Epidermal melanocyte (primary cell): ENCODE data around the gene TLX3.
"Not testable (repeated sequence)": the region's sequence is repeated elsewhere in the genome, so short reads cannot be mapped to it uniquely, and the experiment has no call there.

Experiments
- DNase-seq: peaks from one replicate; pipeline ENCODE4 v3.0.0; 2011; ENCODE audit warnings: low spot score; ENCODE audit not compliant: insufficient read length

TLX3 gene

DNA sequence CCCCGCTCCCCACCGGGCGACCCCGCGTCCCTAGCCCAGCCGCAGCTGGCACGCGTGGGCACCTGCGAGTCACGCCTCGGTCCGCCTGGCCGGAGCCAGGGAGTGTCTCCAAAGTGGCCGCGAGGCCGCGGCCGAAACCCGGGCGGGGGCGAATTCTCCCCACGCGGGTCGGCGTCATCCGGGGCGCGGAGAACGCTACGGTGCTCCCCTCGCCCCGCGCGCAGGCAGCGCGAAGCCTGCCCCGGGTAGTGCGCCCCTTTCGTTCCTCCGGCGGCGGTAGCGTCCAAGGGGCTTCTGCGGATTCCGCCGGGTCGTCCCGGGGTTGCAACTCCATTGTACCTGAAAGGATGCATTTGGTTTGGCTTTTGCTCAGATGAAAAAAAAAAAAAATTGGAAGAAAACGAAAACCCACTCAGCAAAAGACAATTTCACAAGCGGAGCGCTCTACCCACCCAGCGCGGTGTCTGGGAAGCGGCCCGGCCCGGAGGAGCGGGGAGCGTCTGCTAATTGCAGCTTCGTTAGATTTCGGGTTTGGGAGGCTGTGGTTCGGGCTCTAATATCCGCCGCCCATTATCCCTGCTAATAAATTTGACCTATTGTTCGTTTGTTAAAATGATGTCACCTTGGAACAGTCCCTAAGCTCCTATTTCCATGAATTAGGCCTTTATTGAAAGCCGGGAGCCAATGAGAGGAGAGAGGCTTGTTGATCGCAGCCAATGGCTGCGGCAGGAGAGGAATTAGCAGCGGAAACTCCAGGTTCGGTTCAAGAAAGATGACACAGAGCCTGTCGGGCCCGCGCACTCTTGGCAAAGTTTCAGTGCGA lies at the start of gene TLX3:
Gene TLX3, plus strand, starts transcription at position 796 of the 823 bp plus-strand sequence. CDS start 118 bp downstream, outside the sequence.
- no peak for DNase-seq

DNA sequence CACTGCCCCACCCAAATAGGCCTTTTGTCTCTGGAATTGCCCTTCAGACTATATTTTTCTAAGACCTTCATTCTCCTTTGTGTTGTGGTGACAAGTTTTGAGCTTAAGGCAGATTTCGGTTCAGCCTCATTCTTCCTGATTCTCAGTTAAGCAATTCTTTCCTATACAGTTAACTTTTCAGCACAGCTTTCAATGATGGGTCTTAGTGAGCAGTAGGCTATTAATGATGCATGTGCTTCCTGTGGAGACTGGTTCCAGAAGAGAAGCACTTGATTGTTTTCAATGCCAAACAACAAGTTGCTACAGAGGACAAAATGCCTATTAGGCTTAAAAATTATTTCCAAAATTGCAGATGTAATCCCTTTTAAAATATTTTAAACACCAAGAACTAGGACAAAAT lies 47.7 kb upstream of the TLX3 start:
- no peak for DNase-seq

DNA sequence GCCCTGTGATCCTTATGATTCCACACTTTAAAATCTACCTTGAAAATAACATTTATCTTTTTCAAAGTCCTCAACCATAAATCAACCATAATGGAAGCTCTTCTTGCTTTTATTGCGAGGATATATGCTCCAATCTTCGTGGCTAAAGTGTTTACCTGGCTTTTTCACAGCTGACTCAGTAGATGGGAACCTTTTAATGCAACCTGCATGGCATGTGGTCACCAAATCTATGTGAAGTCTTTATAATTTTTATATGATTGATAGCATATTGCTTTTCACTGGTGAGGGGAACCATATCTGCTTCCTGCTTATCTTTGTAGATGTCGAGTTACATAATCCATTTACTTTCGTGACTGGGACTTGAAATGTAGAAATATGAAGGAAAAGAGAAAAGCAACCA lies 47.1 kb upstream of the TLX3 start:
- no peak for DNase-seq

DNA sequence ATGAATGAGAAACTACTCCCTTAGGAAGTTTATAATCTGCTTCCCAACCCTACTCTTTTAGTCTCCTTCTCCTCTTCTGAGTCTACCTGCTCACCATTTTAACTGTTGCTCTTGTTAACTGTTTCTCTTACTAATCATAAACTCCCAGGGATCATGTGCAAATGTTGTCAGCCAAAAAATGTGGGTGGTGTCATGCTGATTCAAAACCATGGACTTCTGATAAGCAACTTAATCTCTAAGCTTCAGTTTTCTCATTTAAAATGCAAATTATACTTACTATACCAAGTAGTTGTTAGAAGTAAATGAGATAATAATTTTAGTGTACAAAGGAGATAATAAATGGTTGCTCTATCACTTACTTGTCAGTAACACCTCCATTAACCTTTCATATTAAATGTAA lies 45.9 kb upstream of the TLX3 start:
- DNase-seq = no peak

DNA sequence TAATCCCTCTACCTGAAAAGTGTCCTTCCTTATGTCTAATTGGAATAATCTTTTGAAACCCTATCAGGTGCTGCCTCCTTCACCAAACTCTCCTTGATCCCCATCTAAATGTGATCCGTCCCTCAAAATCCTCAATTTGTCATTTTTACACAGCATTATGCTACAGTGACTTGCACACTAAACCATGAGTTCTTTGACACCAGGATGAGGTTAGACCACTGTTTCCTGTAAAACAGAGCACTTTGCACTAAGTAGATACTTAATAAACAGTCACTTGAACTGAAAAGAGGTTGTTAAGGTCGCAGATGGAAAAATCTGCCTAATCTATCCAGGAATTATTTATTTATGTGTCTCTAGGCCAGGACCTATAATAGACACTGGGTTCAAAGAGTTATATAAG lies 44.2 kb upstream of the TLX3 start:
- no peak for DNase-seq

DNA sequence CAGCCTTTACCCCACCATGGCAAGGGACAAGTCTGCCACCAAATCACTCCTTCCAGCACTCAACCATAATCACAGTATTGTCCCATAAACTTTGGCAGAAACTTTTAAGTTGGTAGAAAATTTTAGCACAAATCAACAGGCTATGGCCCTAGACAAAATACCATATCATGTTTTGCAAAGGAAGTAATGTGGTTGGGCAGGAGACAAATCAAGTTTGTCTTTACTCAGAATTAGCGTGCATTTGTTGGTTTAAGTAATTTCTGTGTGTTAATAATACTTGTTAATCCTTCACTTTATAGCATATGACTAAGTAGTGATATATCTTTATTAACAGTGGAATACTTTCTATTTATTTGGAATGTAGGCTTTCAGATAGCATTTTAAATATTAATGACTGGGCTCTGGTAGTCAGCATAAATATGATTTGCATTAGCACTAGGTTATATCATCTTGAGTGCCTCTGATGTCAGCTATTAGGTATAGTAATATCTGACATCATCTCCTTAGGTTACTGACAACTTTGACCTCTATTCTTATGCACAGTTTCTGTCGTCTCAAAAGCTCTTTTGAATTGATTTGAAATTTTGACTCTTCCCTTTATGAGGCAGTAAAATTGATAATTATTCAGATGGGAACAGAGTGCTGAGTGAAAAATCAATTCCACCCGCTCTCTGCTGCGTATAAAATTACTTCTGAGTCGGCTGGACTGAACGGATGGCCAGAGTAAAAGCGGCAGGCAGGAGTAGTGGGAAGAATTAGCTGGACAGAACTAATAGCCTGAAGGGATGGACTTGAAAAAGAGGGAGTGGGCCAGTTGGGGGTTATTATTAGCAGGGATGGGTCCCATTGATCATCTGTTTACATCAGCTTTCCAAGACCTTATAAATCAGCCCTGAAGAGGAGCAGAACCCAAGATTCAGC lies 40.1 kb upstream of the TLX3 start:
- no peak for DNase-seq

DNA sequence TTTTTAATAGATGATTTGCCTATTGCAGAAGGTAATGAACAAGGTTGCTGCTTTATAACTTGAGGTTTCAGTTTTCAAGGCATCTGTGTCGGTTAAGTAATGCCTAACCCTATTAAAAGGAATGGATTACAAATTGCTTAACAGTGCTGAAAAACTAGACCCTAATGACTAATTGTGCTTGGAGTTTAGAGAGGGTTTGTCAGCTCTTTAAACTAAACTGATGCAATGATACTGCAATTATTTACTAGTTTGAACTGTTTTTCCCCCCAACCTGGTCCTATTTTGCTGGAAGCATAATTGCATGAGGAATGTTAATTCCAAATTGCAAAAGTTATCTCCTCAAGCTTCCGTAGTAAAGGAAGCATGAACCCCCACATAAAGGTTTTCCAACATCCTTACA lies 39.3 kb upstream of the TLX3 start:
- DNase-seq = no peak

DNA sequence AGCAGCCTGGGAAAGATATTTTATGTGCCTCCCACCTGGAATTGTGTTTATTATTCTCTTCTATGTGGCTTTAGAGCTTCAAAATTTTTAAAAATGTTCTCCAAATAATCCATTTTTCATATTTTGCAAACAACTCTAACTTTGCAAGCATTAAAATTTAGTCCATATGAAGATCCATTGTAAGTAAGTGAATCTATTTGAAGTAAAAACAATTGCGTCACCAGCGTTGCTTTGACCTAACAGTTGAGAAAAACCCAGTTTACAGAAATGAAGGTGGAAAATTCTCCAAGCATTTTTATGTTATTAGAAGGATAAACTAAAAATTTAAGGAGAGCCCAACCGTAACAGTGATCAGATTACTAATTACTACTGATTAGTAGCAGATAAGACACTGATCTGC lies 38.9 kb upstream of the TLX3 start:
- no peak for DNase-seq

DNA sequence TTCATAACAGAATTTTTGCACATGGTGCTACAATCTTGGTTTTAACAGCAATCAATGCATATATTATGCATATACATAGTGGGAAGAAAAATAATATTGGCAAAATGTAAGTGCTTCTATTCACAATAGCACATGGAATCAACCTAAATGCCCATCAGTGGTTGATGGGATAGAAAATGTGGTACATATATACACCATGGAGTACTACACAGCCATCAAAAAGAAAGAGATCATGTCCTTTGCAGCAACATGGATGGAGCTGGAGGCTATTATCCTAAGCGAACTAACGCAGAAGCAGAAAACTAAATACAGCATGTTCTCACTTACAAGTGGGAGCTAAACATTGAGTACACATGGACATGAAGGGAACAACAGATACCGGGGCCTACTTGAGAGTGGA lies 37.2 kb upstream of the TLX3 start:
- DNase-seq = no peak

DNA sequence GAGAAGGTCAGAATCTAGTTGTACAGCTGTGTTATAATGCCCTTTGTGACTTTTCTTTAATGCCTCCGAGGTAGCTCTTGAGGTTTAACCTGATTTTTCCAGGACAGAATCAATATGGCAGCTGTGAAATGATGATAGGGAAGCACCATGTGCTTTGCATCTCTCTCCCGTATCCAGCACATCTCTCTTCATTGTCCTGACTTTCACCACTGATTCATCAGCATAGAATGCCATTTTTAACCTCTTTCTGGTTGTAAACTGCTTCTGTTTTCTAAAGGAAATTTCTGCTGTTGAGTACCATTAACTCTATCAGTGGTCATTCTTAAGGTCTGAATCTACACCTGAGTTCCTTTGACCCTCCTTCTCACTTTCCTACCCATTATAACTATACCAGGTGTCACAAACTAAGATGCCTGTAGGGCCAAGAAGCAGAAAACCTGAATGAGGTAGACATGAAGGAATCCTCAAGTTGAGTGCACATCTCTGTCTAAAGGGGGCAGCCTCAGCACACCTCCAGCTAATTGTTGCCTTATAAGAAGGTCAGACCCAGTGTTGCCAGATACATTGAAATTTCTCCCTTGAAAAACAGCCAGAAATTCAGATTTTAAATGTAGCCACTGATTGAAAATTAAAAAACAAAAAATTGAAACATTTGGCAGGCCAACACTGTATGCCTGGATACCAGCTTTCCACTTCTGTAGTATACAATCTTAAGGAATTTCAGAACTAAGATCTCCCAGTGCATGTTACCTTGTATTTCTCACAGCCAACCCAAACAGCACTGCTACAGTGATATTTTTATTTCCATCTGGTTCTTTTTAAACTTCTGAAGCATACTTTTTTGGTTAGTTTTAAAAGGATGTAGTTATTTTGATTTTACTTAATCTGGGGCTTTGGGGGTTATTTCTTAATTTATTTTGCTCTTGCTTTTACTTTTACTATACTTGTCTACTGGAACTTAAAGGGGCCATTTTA lies 35.8 kb upstream of the TLX3 start:
- DNase-seq = no peak

DNA sequence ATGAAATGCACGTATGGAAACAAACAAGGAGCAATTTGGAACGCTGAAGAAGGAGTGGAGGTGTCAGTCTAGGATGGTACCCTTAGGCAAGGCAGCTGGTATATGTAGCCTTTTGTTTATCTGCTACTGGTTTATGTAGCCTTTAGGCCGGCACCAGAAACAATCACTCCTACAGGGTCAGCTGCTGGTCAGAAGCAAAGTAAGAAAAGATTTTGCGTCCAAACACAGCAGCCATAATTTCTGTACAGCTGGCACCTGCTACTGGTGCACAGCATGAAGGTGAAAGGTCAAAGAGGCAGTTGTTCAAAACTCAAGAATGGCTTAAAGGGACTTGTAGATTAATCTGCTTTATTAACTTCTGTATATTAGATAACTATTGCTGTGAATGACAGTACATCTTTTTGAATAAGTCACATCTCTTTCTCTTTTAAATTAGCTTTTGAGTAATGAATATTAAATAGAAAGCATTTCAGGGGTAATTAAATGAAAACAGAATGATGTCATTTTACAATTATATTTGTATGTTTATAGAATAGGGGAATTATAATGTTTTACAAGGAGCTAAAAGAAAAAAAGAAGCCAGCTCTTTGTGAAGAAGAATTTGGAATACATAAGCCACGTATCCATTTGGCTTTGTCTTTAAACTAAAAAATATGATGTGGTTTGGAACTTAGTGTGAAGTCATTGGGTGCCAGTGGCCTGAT lies 33.1 kb upstream of the TLX3 start:
- no peak for DNase-seq

DNA sequence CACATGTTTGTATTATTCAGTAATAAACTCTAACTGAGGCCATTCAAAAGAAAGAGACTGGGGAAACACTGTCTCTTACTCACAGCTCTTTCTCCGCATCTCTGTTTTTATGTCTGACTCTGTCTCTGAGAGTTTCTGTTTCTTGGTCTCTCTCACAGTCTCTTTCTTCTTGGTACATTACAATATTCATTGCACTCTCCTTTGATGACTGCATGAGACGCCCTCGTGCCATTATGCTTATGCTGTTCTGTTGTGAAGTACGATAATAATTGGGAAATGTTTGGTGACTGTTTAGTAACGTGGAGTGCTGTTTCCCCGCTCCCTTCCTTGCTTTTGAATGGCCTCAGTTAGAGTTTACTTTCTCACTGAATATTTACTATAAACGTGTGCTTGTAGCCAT lies 25.3 kb upstream of the TLX3 start:
- DNase-seq = no peak

DNA sequence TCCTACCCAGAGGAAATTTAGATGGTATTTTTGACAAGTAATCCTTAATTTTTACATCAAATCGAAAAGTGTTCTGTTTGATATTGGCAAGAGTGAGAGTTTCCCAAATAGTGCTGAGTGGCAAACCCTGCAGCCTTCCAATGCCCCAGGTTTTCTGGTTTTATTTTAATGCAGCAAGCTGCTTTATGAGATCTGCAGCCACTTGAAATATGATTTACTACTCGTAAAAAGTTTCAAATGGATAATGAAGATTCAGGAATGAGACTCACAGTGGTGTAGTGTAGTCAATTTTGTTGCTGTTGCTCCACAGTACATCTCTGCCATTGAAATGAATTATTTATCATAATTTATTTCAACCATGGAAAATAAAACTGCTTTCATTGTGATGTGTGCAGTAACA lies 23.6 kb upstream of the TLX3 start:
- DNase-seq = no peak

DNA sequence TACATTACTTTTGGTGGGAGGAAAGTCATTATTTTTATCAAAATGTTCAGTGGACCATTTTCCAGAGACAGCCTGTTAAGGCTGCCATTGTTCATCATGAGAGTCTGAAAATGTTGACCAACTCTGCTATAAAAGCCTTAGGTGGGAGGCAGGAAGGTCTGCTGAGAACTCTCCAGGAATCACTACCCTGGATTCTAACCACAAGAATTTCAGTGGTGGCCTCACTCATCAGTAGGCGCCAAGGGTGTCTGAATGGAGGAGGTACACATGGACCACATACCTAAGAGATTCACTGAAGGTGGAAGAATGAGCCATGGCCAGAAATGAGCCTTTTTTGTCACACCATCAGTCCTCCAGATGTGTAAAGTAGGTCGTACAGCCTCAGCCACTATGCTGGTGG lies 21.0 kb upstream of the TLX3 start:
- DNase-seq = no peak

DNA sequence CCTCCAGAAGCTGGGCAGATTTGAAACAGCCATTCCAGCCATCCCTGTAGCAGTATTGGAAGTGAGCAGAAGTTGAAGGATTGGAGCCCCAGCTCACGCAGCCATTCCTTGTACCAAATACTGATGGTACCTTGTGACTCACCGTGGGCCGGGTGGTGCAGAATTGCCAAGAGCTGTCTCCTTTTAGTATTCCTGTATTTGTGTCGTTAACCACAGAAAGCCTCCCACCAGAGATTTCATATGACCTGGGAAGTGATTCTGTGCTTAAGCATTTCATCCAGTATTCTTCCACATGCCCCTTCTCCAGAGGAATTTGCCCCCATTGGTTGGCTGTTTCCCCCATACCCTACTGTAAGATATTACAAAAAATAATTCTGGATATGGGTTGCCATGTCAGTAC lies 17.7 kb upstream of the TLX3 start:
- DNase-seq = no peak

DNA sequence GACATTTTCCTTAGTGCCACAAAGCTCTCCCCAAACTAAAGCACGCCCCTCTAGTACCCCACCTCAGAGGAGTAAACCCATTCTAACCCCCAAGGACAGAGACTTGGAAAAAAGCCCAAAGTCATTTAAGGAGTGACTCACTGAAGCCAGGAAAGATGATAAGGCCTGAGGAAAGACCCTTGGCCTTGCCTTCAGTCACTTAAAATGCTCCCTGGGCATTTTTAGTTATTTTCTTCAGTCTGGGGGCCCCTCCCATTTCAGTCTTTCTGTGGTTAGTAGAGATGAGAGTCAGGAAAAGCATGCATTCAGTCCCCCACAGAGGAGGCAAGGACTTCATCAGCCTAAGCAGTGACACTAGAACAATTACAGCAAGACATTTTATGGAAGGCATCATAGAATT lies 13.7 kb upstream of the TLX3 start:
- no peak for DNase-seq

DNA sequence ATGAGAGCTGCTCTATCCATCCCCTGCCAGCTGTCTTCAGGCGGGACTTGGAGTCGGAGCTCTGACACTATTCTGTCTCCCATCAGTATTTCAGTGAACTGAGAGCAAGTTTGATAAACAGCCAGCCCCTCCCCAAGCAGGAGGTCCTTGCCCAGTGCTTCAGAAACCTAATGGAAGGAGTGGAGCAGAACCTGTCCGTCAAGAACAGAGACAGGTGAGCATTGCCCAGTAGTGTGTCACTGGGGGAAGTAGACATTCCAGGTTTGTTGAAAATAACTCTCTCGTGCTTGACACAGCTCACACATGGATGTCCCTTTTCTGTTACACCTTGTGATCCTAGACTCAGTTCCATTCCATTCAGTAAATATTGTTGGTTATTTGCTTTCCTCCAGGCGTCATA lies 13.2 kb upstream of the TLX3 start:
- no peak for DNase-seq

DNA sequence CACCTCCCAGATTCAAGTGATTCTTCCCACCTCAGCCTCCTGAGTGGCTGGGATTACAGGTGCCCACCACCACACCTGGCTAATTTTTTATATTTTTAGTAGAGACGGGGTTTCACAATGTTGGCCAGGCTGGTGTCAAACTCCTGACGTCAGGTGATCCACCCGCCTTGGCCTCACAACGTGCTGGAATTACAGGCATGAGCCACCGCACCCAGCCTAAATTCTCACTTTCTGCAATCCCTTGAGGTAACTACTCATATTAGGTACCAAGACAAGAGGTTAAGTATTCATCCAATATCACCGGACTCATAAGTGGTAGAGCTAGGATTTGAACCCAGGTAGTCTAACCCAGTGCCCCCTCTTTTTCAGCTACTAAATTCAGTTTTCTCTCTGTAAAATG lies 11.1 kb upstream of the TLX3 start:
- not testable (repeated sequence) for DNase-seq

DNA sequence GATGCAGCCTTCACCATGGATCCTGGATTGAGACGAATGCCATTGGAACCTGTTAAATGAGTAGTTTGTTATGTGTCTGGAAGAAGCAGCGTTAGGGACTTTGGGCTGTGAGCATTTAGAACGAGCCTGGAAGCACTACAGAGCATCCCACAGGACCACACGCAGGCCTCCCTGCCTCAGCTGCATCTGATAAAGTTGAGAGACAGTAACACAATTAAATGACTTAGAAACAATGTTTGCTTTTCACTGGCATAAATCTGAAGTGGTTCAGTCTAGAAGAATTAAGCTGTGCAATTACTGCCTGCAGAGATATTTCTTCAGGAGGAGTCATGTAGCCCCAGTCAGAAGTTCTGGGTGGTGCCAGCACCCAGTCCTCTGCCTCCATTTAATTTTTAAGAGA lies 9.8 kb upstream of the TLX3 start:
- DNase-seq = no peak

DNA sequence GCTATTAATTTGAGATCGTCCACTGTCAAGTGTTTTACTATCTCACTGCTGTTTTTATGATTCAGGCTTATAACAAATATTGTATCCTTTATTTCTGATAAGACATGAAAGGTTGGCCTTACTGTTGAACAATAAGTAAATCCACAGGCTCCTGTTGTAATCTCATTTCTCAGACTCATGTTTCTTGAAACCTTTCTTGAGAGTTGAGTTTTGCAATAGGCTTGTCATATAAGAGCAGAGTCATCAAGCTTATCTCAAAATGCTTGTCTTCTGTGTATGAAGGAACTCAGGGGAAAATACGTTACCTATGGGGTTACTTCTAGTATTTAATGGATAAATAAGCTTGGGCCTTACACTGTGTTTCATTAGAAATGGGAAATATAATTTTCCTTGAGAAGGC lies 9.2 kb upstream of the TLX3 start:
- no peak for DNase-seq

DNA sequence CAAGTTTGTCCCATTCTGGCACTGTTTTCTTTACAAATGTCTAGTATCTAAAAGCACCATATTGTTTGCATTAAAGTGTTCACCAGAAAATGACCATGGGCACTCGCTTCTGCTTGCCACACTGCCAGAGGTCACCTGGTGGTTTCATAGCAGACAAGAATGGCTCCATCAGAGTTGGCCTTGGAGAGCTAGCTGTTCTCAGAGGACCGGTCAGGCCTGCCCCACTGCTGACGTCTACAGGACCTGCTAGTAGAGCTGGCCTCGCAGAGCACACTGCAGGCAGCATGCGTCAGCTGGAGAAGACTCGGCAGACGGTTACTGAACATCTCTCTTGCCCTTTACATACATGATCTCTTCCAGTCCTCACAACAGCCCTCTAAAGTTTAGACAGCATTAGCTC lies 8.7 kb upstream of the TLX3 start:
- no peak for DNase-seq
